Stimulated activated naive CD4-positive, alpha-beta T cell (primary cell): ENCODE results near the gene METRNL.

Experiments
- DNase-seq, 6 experiments: peaks; one replicate each; lab custom pipeline; 2025; lab: John Stamatoyannopoulos, UW

Gene METRNL

DNA sequence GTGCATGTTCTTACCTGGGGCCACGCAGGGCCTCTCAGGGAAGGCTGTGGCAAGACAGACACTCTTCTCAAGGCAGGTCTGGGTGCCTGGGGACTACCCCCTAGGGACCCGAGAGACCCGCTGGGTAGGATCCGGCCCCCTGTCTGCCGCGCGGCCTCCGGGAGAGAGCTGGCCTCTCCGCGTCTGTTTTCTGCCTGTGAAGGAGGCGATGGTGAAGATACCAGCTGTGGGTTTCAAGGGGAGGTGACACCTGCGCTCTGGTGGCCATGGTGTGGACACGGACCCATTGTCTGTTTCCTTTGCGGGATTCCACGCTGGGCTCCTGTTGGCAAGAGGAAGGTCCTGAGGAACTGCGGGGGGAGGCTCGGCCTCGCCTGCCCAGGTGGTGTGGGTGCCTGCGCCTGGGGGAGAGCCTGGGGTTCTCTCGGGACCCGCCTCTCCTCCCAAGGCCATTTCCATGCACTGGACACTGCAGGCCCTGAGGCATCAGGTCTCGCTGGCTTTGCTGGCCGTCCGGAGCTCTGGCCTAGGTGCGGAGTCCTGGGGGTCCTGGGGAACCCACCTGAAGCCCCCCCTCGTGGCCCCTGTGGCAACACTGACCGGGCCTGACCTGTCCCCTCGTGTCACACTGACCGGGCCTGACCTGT, 12.2 kb upstream of the METRNL start:
- no peak for DNase-seq

DNA sequence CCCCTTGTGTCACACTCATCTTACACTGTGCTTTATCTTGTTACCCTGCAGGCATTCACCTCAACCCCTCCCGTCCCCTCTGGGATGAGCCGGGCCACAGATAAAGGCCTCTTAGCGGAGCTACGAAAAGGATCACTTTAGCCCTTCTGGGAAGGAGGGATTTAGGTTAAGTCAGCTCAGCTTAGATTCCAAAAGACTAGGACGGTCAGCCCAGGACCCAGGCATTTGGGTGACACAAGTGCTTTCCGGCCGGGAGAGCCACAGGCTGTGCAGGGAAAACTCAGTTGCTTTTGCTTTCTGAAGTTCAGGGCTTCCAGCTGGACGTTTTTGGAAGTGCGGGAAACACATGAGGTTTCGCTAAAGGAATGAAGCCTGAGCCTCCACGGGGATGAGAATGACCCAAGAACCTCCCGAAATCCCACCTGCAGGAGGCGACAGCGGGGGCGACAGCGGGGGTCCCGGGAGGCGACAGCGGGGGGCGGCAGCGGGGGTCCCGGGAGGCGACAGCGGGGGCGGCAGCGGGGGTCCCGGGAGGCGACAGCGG, 11.6 kb upstream of the METRNL start:
- DNase-seq, result no peak

DNA sequence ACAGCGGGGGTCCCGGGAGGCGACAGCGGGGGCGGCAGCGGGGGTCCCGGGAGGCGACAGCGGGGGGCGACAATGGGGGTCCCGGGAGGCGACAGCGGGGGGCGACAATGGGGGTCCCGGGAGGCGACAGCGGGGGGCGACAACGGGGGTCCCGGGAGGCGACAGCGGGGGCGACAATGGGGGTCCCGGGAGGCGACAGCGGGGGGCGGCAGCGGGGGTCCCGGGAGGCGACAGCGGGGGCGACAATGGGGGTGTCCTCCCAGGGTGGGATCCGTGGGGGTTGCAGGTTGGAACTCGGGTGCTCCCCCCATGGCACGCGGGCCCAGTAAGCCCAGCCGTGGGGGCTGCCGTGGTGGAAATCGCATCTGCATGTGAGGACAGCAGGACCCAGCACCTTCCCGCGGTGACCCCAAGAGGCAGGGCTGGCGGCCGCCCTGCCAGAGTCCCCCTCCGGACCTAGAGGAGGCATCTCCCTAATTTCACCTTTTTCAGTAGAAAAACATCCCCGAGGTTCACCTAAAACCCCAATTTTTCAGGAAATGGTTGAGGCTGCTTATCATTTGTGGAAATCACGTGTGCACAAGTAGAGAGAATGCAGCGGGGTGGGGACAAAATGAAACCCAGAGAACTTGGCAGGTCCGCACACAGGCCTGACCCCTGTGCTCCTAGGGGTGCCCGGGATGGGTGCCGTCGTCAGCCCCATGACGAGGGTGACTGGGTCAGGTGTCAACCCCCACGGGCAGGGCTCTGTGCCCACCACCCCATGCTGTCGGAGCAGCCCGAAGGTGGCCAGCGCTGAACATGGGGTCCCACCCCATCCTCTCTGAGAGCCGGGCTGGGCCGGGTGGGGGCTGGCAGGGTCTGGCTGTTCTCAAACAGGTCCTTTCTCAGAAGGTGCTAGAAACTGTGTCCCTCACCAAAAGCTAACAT, 10.5 kb upstream of the METRNL start:
- no peak for DNase-seq

DNA sequence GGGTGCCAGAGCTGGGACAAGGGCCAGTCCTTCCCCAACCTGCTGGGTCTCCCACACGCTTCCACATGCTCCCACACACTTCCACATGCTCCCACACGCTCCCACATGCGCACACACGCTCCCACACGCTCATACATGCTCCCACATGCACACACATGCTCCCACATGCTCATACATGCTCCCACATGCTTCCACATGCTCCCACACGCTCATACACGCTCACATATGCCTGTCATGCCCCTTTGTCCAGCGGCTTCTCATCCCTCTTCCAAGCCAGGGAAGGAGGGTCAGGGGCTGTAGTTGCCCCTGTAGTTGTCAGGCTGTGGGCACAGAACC, 9.9 kb upstream of the METRNL start:
- DNase-seq, result no peak

DNA sequence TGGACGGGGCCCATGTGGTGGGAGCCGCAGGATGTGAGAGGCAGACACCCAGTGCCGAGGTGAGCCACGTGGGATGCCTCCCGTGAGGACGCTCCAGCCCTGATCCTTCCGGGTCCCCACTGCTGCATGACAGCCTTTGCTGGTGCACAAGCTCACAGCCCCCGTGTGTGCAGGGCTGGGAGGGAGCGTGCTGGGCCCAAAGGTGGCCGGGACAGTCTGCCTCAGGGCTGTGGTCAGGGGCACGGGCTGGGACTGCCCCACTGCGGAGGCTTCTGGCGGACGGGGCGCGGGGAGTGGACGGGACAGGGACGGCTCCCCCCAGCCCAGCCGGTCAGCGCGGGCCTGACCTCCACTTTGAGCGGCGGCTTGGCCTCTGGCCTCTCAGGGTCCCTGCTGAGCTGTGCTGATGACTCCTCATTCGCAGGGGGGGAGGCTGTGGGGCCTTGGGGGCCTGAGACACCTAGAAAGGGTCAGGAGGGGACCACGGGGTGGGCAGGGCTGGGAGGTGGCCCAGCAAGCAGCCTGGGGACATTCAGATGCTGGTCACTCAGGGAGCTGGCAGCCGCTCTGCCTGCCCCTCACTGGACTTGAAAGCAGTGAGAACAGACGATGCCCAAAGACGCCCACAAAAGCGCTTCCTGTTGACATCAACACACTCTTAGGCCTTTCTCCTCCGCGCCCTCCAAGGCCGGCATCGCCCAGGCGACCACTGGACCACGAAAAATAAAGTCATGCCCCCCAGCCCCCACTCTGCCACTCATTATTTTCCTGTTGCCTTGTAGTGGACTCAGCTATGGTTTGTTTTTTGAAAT, 9.3 kb upstream of the METRNL start:
- no peak for DNase-seq

DNA sequence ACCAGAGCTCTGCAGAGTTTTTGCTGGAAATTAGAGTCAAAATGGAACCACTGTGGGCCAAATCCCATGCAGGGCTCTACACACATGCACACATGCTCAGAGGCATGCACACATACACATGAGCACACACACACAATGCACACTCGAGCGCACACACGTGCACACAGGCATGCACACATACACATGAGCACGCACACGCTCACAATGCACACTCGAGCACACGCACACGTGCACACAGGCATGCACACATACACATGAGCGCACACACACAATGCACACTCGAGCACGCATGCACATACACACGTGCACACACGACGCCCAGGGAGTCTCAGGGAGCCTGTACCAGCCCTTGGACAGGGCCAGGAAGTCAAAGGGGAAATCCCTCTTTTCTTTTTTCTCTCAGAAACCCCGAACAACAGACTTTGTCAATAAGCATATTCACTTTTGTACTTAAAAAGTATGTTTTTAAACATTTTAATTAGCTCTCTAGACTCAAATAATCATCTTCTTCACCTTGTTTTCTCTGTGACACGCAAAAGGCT, 8.5 kb upstream of the METRNL start:
- DNase-seq, result no peak

DNA sequence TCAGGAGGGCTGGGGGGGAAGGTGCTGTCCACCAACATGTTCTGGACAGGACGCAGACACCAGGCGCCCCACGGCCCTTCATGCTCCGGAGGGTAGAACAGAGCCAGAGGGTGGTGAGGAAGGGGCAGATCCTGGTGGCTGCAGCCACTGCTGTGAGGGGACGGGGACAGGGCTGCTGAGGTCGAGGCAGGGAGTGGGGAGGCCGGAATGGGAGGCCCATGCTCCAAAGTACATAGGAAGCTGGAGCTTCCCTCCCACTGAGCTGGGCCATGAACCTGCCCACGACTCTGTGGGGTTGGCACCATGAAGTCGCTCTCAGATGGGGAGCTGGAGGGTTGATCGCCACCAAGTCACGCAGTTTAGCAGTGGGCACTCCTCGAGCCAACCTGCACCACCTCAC, 8.0 kb upstream of the METRNL start:
- DNase-seq, result no peak

DNA sequence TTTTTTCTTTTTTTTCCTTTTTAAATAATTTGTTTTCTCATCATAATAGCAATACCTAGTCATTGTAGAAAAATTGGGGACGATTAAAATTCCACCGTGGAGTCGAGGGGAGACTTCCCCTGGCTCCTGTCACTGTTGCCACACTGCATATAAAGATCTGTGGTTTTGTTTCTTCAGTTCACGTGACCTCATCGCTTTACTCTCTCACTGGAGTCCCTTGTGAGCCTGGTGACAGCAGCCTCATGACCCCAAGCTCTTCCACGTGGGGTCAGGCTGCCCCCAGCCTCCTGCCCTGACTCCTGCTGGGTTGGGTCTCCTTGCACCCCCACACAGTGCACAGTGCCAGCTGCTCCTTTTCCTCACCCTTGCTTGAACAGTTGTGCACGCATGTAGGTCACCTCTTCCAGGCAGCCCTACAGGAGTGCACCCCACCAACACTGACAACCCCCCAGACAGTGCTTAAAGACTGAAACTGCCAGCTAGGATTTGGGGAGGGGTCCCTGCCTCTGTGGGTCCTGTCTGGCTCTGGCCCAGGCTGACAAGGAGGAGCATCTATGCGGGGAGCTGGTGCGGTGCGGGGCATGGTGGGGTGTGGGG, 7.3 kb upstream of the METRNL start:
- peak in 1 of 6 experiments; percentile 19 for DNase-seq

DNA sequence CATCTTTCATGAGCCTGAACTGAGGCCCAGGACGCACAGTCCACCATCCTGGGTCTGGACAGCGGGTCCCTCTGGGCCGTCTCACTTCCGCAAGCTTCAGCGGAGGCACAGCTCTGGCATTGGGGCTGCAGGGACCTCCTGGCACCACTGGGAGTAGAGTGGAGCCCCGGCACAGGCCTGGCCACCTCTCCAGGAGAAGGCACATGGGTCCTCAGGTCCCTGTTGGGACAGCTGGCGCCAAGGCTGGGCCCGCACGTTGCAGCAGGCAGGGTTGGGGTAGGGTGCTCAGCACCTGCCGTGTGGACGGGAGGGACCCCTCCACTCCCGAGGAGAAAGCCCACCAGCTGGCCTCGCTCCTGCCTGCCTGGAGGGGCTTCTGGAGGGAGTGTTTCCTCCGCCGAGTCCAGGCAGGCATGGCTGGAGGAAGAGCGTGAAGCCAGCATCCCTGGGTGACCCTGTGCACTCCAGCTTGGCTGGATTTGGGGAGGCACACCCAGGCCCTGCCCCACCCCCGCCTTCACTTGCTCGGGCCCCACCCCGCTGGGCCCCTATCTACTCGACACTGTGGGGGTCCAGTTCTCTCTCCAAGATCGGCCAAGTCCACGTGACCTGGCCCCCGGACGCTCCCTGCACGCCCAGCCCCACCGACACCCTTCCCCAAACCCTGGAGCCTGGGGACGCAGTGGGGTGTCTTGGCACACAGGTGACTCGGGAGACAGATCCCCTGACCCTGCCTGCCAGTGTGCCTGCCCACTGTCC, 6.6 kb upstream of the METRNL start:
- DNase-seq, result no peak

DNA sequence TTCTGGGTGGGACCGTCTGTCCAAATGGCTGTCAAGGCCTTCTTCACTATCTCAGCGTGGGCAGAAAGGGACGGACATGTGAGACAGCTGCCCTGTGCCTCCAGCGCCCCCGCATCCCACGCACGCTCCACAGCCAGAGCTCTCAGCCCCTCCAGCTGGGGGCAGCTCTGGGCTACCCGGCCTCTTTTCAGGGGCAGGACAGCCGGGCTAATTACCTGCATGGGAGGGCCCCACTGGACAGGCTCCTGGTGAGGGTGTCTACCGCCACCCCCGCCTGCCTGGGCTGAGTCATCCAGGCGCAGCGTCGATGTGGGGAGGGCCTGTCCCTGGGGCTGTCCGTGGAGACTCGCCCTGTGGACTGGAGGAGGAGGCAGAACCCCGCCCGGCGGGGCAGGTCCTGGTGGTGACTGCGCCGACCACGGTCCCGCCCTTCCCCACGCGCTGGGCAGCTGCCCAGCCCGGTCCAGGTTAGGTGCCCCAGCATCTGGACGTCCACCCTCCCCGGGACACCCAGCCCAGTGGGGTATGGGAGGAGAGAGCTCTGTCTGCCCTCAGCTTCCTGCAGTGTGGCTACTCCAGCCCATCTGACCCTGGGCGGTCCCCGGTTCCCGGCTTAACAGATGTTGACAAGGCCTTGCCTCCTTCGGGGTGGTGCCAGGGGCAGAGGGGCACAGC, 5.9 kb upstream of the METRNL start:
- no peak for DNase-seq

DNA sequence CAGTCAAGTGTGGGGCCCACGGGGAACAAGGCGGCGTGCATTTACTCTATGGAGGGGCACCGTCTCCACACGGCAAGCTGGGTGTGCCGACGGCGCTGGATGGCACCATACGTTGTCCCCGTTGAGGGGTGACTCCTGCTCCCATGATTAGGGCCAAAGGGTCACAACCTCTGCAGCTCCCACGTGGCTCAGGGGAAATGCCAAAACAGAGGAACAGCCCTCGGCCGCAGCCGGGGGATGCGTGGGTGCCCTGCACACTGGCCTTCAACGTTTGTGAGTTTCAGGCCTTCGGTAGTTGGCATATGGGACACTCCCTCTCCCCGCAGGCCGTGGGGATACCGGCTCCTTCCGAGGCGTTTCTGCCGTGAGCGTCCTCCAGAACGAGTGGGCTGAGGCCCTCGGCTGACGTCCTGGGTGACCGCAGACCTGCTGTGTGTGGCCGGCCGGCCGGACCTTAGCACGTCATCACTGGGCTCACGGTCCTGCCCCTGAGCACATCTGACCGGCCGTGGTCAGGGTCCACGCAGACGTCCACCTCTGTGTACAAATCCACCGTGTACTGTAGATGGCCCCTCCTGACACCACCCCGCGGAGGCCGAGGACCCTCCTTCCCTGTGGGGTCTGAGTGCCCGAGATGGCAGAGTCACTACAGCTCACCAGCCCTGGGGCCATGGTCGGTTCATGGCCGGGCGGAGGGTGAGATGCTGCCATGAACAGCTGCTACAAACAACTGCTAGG, 4.8 kb upstream of the METRNL start:
- no peak for DNase-seq

DNA sequence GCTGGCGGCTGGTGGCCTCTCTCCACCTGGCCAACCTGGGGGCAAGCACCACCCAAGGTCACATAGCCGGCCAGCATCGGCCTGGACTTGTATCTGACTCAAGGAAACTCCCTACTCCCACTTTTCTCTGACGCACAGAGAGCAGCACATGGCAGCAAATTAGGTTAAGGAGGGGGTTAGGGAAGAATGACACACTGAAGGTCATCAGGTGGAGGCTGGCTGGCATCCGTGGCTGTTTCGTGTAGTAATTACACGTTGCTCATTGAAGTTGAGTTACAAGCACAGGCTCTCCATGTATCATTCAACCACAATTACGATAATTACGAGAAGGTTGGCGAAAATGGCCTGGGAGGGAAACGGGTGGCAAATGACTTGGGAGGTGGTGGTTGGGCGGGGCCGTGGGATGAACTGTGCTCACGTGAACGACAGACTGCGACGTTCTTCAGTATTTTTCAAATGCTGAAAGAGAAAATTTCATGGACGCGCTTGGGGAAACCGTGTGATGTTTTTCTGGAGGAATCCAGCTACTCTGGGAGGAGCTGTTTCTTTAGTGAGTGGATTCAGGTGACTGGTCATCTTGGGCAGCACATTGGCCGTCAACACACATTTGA, 4.0 kb upstream of the METRNL start:
- no peak for DNase-seq

DNA sequence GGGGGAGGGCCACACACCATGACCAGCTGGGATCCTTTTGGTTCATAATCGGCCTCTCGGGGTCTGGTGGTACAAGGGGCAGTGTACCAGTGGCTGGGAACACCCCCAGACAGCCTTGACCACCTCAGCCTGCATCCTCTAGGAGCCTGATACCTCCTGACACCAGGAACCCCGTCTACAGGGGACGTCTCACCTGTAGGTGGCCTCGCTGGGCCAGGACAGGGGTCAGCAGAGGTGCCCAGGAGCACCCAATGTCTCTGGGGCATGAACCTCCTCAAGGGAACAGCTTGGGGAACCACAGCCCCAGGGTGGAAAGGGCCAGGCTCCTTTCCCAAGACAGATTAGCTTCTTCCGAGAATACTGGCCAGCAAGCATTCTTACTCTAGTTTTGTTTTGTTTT, 2.5 kb upstream of the METRNL start:
- no peak for DNase-seq

DNA sequence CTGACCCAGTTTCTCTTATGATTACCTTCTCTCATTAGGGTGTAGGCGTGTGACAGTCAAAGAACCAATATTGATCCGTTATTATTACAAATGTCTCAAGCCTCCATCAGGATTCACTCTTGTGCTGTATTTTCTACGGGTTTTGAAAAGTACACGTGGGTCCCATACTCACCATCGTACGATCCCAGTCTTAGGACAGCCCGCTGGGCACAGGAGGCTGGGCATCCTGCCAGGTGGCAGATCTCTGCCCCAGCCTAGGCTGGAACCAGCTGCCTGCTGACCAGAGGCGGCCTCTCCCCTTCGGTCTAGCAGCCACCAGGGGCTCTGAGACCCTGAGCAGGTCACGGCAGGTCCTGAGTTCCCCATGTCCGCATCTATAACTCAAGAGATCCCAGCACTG, 2.0 kb upstream of the METRNL start:
- no peak for DNase-seq

DNA sequence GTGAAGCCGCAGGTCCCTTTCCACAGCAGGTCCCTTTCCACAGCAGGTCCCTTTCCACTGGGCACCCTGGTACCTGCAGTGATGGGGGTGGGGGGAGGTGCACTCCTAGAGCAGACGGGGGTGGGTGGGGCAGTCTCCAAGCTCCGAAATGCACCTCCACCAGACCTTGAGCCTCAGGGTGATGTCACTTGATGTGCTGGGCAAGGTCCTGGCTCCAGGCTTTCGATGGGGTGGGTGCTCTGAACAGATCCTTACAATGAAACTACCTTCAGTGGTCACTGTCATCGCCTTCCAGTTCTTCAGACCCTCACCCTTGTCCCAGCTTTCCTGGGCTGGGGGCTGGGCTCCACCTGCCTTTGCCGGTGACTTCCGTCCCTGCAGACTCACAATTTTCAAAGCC, 1.5 kb upstream of the METRNL start:
- peak in 1 of 6 experiments; percentile 12 for DNase-seq

DNA sequence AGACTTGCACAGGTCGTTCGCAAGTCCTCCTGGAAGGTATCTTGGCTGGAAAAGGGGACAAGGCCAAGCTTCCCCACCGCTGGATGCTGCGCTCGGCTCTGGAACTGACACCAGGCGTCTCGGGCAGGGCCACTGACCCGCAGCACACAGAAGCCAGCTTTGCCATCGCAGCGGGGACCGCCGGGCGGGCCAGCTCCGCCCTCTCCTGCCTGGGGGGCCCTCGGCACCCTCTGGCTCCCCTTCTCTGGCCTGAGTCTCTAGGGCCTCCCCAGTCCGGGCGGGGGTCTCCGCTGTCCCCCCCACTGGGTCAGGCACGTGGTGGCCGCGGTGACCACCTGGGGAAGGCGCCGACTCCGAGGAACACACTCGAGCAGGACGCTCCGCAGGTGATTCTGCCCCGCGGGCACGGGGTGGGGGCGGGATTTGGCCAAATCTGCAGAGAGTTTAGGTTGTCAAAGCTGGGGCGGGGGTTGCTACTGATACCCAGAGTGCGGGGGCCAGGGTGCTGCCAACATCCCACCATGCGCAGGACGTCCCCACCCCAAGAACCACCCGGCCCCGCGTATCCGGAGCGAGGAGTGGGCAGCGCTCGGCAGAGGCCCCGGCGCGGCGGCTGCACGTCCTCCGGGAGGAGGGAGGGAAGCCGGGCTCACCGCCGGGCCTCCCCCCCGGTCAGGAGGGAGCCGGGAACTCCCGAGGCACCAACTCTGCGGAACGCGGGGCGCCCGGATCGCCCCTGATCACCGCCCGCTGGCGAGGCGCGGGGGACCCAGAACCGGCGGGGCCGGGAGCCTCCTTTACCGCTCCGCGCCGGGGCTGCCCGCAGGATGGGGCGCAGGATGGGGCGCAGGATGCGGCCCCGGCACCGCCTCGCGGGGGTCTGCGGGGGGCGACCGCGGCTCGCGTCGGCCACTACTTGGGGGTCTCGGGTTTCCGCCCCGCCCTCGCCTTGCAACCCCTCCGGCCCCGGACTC, 744 bp upstream of the METRNL start:
- DNase-seq, result peak in 3 of 6 experiments; percentile 10 to 46 (median 38)

DNA sequence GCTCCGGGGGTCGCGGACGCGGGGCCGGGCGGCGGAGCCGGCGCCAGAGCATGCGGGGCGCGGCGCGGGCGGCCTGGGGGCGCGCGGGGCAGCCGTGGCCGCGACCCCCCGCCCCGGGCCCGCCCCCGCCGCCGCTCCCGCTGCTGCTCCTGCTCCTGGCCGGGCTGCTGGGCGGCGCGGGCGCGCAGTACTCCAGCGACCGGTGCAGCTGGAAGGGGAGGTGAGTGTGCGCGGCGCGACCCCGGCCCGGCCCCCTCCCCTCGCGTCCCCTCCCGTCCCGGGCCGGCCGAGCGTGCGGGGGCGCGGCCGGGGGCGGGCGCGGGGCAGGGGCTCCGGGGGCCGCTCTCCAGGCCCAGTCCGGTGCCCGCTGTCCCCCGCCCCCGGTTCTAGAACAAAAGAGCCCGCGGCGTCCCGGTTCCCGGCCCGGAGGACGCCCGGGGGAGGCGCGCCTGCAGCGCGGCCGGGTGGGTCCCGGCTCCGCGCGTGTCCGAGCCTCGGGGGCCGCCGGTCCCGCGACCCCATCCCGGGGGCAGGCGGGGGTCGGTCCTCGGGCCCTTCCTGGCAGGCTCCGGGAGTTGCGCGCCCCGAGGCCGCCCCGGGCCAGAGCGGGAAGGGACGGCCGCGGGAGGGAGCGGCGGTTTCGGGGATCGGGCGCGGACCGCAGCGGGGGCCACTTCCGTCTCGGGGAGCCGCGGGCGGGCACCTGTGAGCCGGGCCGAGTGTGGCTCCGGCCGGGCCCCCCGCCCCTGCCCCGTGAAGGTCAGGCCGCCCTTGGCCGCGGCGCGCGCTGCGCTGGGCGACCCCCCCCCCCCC, 563 bp downstream of the METRNL start:
- no peak for DNase-seq
